Motor neuron (in vitro differentiated cells): ENCODE measurements around the gene ARHGEF17. TPM values are rescaled to one million over a fixed set of nuclear protein-coding genes. Genes with fewer than 3 reads are reported as not detected.
"Not testable (repeated sequence)": the region's sequence is repeated elsewhere in the genome, so short reads cannot be mapped to it uniquely, and the experiment has no call there.

Experiments
- ATAC-seq, 8 experiments: fragments of 200-7000 bp; cut with Tn5 transposase; replicated peaks in 6 of 8; 2 replicates each; pipeline ENCODE4 v1.8.0; 2021; ENCODE audit warnings: mild to moderate bottlenecking in 8 of 8, moderate library complexity in 8 of 8
- H3K27ac ChIP-seq, 2 donors: fragments of 250-450 bp; sonication (Bioruptor Pico); 2 replicates each; pipeline ENCODE4 v1.9.0; 2021; ENCODE audit warnings: antibody characterized with exemption in 2 of 2, mild to moderate bottlenecking in 2 of 2, moderate library complexity in 1 of 2
- H3K4me1 ChIP-seq, 2 donors: fragments of 250-450 bp; sonication (Bioruptor Pico); replicated peaks in 1 of 2; 2 replicates each; pipeline ENCODE4 v1.6.1; 2021; ENCODE audit warnings: antibody characterized with exemption in 2 of 2, mild to moderate bottlenecking in 2 of 2, moderate library complexity in 1 of 2
- H3K4me3 ChIP-seq, 5 donors: fragments of 250-450 bp; sonication (Bioruptor Pico); 2 replicates each; pipeline ENCODE4 v1.9.0; 2021; ENCODE audit warnings: antibody characterized with exemption in 5 of 5, mild to moderate bottlenecking in 5 of 5, moderate library complexity in 4 of 5
- WGBS, 10 experiments: fragments of 450-650 bp; shearing (Covaris generic); methylation state at CpG; one replicate each; pipeline ENCODE4 v1.0.0; 2022; 5-methylcytosine and 5-hydroxymethylcytosine counted together
- in situ Hi-C, 9 experiments: fragments of 400-800 bp; cut with MboI; loops; one replicate each; pipeline ENCODE4 v1.15.0; 2021; ENCODE audit warnings: low sequenced_read_pairs in 9 of 9, low pct_unique_long_range_greater_than_20kb in 2 of 9; ENCODE audit not compliant: unreplicated experiment in 9 of 9
- total RNA-seq, 8 experiments: library from RNA; unstranded; fragments of 300-600 nt; gene quantifications; 2 replicates each; pipeline versions ENCODE4 v1.2.3 to v1.2.4, GENCODE V29; 2022

The ARHGEF17 gene
- total RNA-seq, 8 experiments from 2014 or later: 5.0 to 29.0 (median 16.7) TPM

GRCh38 chr11:73268671-73269271 lies 39.3 kb upstream of the ARHGEF17 start:
- WGBS, 10 experiments: 20 to 100% (median 73%) methylated on average over 1 to 5 of the region's 8 CpGs; no CpG with 5 or more reads in 4 of the 10 experiments
- Histone ChIP-seq H3K4me1 (peaks cover 0 to 2% of the 10 kb centered on the region in 2 donors), H3K27ac (no peak overlapping the region), H3K4me3 (no peak overlapping the region)
- ATAC-seq: peak in 2 of 8 experiments; percentile 8 to 12
- in situ Hi-C loops: no loop called here

GRCh38 chr11:73269459-73270015 lies 38.5 kb upstream of the ARHGEF17 start:
- no peak overlapping the region for H3K27ac ChIP-seq
- H3K4me1 ChIP-seq: peaks cover 0 to 2% of the 10 kb centered on the region in 2 donors
- ATAC-seq: peak in 2 of 8 experiments; percentile 3 to 29
- in situ Hi-C loops: no loop called here
- 30 to 80% (median 64%) methylated on average over 1 to 3 of the region's 7 CpGs; no CpG with 5 or more reads in 6 of the 10 experiments for WGBS, 10 experiments
- H3K4me3 ChIP-seq: no peak overlapping the region

- in situ Hi-C loops: no loop called here
- Histone ChIP-seq H3K27ac (no peak overlapping the region), H3K4me1 (peaks cover 0 to 2% of the 10 kb centered on the region in 2 donors), H3K4me3 (no peak overlapping the region)
- WGBS, 10 experiments: no CpG with 5 or more reads among the region's 7 CpGs
- ATAC-seq: peak in 3 of 8 experiments; percentile 12 to 24 (median 12)
Observed at GRCh38 chr11:73270016-73270854, 37.8 kb upstream of the ARHGEF17 start.

- ATAC-seq: no peak
Observed at GRCh38 chr11:73270855-73271477, 37.1 kb upstream of the ARHGEF17 start.

GRCh38 chr11:73271478-73271865 lies 36.6 kb upstream of the ARHGEF17 start:
- in situ Hi-C loops, H3K4me1 ChIP-seq, H3K4me3 ChIP-seq, H3K27ac ChIP-seq, ATAC-seq: not testable (repeated sequence)
- 73 to 100% (median 83%) methylated on average over 1 to 5 of the region's 10 CpGs; no CpG with 5 or more reads in 3 of the 10 experiments for WGBS, 10 experiments

More at GRCh38 chr11:73270855-73271477, 37.1 kb upstream of the ARHGEF17 start:
- no peak overlapping the region for H3K4me3 ChIP-seq
- no peak overlapping the region for H3K27ac ChIP-seq
- in situ Hi-C loops: no loop called here
- H3K4me1 ChIP-seq: peaks cover 0 to 2% of the 10 kb centered on the region in 2 donors
- WGBS, 10 experiments: 63 to 100% (median 77%) methylated on average over 1 to 9 of the region's 18 CpGs; no CpG with 5 or more reads in 1 of the 10 experiments

GRCh38 chr11:73271936-73272679 lies 36.0 kb upstream of the ARHGEF17 start, which contains the start of gene P2RY6:
P2RY6 (plus strand) TSS chr11:73272338; CDS start chr11:73296519, 24,181 bp downstream.
- no peak within 1 kb of the TSS for H3K4me3 ChIP-seq
- ATAC-seq: peak in 5 of 8 experiments; percentile 2 to 76 (median 32)
- peaks cover 0 to 2% of the 10 kb centered on the region in 2 donors for H3K4me1 ChIP-seq
- no peak within 1 kb of the TSS for H3K27ac ChIP-seq
- in situ Hi-C loops: no loop called here
- WGBS, 10 experiments: 45 to 85% (median 67%) methylated on average over 3 to 9 of the region's 17 CpGs; no CpG with 5 or more reads in 3 of the 10 experiments

GRCh38 chr11:73272680-73273038 lies 35.4 kb upstream of the ARHGEF17 start:
- H3K4me3 ChIP-seq: no peak overlapping the region
- no peak for ATAC-seq
- in situ Hi-C loops: no loop called here
- H3K4me1 ChIP-seq: peaks cover 0 to 2% of the 10 kb centered on the region in 2 donors
- WGBS, 10 experiments: 94 to 100% methylated on average over 1 to 3 of the region's 7 CpGs; no CpG with 5 or more reads in 8 of the 10 experiments
- H3K27ac ChIP-seq: no peak overlapping the region

GRCh38 chr11:73273222-73273895 lies 34.7 kb upstream of the ARHGEF17 start:
- no peak overlapping the region for H3K27ac ChIP-seq
- peak in 3 of 8 experiments; percentile 13 to 45 (median 37) for ATAC-seq
- in situ Hi-C loops: no loop called here
- H3K4me1 ChIP-seq: peaks cover 0 to 2% of the 10 kb centered on the region in 2 donors
- H3K4me3 ChIP-seq: no peak overlapping the region
- 30 to 93% (median 70%) methylated on average over 1 to 5 of the region's 8 CpGs; no CpG with 5 or more reads in 1 of the 10 experiments for WGBS, 10 experiments

GRCh38 chr11:73274191-73274590 lies 33.9 kb upstream of the ARHGEF17 start:
- H3K27ac ChIP-seq, in situ Hi-C loops, ATAC-seq, H3K4me1 ChIP-seq, H3K4me3 ChIP-seq: not testable (repeated sequence)
- WGBS, 10 experiments: 77 to 98% (median 93%) methylated on average over 3 to 4 of the region's 4 CpGs

- Histone ChIP-seq H3K4me3 (no peak overlapping the region), H3K27ac (no peak overlapping the region), H3K4me1 (peaks cover 0 to 2% of the 10 kb centered on the region in 2 donors)
- in situ Hi-C loops: no loop called here
- 64 to 92% (median 82%) methylated on average over 2 to 4 of the region's 11 CpGs; no CpG with 5 or more reads in 5 of the 10 experiments for WGBS, 10 experiments
- ATAC-seq: peak in 2 of 8 experiments; percentile 20 to 24
Observed at GRCh38 chr11:73274722-73275380, 33.2 kb upstream of the ARHGEF17 start.

GRCh38 chr11:73275381-73275750 lies 32.7 kb upstream of the ARHGEF17 start:
- H3K27ac ChIP-seq: no peak overlapping the region
- in situ Hi-C loops: no loop called here
- H3K4me1 ChIP-seq: peaks cover 0 to 2% of the 10 kb centered on the region in 2 donors
- WGBS, 10 experiments: 80 to 100% (median 100%) methylated on average over 1 to 3 of the region's 4 CpGs; no CpG with 5 or more reads in 4 of the 10 experiments
- ATAC-seq: no peak
- no peak overlapping the region for H3K4me3 ChIP-seq
